Stimulated activated CD8-positive, alpha-beta memory T cell treated with anti-CD3 and anti-CD28 coated beads, Interleukin-15, amount 100 ng/mL, for 48 hours (primary cell): ENCODE data around the gene FAM53B.

Experiments
- DNase-seq, 2 donors: peaks; one replicate each; pipeline ENCODE4 v3.0.0-alpha.2; 2020; ENCODE audit warnings: low read depth in 2 of 2

The FAM53B gene

GRCh38 chr10:124678557-124679240 lies 65.5 kb downstream of the FAM53B start:
- no peak for DNase-seq

- DNase-seq, result no peak
Measured at GRCh38 chr10:124677749-124678556, 66.2 kb downstream of the FAM53B start.

DNA sequence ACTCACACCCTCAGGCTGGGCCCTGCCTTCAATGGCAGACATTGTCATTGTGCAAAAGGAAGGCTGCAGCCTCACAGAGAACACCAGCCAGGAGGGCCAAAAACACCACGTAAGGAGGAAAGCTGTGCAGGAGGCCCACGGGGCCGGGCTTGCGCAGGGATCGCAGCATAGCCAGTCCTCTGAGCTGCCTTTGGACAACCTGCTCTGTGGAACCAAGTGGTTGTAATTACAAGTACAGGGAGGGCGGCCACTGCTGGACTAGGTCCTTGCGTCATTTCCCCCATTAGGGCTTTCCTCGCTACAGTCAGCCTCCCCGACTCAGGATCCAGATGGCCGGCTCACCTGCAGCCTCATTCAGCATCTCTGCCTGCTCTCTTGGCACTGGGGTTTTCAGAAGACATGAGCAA lies 66.9 kb downstream of the FAM53B start:
- DNase-seq, result no peak

DNA sequence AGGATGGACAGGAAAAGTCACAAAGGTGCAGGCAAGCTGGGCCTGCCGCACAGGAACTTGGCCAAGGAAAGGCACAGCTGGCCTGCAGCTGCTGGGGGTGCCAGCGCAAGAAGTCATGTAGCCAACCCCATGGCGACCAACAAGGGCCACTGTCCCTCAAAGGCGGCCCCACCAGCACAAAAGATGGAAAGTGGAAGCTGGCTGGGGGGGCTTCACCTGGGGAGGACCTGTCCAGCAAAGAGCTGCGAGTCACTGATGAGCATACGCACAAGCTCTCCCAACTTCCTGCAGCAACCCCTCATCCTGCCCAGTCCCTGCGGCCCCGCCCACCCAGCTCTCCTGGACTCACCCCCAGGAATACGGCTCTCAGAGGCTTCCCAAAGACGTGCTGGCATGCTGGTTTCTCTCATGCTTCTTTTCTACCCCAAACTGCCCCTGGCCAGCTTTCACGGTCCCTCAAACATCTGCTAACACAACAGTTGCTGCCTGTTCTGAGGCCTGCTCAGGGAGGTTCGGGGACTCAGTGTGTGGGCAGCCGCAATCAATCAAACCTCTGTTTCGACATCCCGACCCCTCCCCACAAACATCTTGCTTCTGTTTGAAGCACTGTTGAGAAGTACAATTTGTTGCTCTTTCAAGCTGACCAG lies 67.6 kb downstream of the FAM53B start:
- DNase-seq, result no peak

DNA sequence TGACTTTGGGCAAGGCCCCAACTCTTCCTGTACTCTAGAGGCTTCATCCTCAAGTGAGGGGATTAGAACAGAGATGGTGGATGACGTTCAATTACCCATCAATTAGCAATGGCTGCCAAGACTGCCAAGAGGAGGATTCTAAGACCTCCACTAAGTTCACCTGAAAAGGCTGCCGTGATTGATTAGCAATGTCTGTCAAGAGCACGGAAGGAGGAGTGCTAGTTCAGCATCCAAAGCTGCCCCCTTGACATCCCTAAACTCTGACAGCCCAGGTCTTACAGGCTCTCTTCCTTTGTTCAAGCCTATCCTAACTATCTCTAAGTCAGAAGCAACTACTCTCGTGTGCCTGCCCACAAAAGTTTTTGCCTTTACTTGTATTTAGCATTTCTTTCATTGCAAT lies 68.4 kb downstream of the FAM53B start:
- DNase-seq, result no peak

DNA sequence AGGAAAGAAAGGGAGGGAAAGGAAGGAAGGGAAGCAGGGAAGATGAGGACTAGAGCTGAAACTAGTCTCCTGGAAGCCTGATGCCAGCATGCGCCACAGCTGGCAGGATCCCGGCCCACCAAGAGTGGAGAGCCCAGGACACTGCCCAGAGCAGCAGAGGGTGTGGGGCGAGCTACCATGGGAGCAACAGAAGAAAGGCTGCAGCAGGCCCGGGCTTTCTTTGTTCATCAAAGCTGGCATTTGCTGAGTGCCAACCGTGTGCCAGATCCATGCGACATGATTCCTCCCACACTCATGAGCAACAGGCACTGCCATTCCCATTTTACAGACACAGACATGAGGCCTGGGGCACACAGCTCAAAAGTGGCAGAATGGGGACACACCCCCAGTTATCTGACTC lies 68.9 kb downstream of the FAM53B start:
- DNase-seq, result no peak

GRCh38 chr10:124674768-124675222 lies 69.4 kb downstream of the FAM53B start:
- DNase-seq, result no peak

- DNase-seq, result no peak
Measured at GRCh38 chr10:124672181-124672638, 72.0 kb downstream of the FAM53B start.

- no peak for DNase-seq
Measured at GRCh38 chr10:124671486-124672075, 72.6 kb downstream of the FAM53B start.

DNA sequence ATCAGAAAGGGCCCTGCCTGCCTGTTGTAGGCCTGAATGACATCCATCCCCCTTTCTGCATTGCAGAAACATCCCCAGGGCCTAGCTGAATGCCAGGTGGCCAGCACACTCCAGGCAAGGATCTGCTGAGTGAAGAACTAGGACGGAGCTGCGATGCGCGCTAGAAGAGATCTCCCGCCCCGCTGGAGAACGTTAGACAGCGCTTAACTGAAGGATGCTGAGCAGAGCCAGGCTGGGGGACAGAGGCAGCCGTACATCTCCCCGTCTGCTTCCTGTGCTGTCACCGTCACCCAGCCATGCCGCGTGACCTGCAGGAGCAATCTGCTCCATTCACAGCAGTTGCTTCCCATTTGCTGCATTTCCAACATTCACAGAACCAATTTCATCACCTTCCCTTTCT lies 73.3 kb downstream of the FAM53B start:
- DNase-seq, result no peak

GRCh38 chr10:124669824-124670654 lies 74.1 kb downstream of the FAM53B start:
- no peak for DNase-seq

- DNase-seq, result no peak
Measured at GRCh38 chr10:124669141-124669823, 74.9 kb downstream of the FAM53B start.

- no peak for DNase-seq
Measured at GRCh38 chr10:124668517-124669051, 75.6 kb downstream of the FAM53B start.

GRCh38 chr10:124667425-124668345 lies 76.5 kb downstream of the FAM53B start:
- DNase-seq, result no peak

DNA sequence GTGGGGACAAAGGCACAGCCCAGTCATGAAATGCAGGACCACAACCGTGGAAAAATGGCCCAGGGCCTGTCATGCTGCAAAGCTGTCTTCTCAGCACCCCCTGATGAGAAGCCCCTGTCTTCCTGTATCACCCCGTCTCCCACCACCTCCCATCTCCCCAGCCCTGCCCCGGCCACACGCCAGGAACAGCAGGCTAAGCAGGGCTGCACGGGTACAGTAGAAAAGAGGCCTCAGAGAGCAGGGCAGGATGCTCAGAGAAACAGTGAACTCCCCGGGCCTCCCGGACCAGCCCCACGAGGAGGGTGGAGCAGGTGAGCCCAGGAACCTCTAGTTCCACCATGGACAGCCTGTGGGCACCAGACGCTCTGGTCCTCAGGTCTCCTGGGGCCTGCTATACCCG lies 77.7 kb downstream of the FAM53B start:
- no peak for DNase-seq

- DNase-seq, result no peak
Measured at GRCh38 chr10:124665980-124666379, 78.2 kb downstream of the FAM53B start.

DNA sequence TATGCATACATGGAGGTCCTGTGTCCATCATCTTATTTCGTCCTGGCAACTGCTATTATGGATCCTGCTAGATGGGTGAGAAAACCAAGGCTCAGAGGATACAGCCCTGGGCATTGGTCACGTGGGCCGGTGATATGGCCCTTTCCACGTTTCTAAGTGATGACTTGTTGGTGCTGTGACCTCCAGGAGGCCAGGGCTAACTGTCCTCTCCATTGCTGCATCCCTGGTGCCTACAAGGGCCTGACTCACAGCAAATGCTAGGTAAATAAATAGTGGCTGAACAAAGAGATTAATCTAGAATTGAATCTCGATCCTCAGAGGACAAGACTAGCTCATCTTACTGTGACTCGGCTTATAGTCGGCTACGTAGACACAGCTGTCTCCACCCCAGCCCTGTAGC lies 78.6 kb downstream of the FAM53B start:
- DNase-seq, result no peak

GRCh38 chr10:124665091-124665490 lies 79.1 kb downstream of the FAM53B start:
- no peak for DNase-seq

DNA sequence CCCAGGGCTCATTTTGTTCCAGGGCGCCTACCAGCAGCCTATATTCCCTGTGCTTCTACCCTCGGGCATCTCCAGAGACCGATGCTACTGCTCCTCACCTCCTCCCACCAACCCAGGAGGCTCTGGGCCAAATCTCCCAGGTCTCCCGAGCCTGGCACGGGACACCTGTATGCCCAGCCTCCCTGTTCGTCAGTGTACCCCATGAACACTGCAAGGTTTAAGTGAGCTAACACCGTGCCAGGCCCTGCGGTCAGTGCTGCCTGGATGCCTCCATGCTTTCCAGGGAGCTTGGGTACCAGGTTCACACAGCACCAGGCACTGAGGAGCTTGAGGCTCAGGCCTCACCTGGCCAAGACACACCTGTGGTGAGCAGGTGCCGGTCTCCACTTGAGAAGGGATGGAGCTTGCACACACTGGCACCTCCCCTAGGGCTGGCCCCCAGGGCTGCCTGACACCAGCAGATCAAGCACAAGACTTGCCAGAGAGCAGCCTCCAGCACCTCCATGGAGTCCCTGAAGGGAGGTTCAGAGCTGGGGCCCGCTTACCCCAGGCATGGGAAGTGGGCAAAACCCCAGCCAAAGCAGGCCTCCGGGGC lies 80.3 kb downstream of the FAM53B start:
- no peak for DNase-seq
